ENCODE results near the gene KCTD12.

DNA sequence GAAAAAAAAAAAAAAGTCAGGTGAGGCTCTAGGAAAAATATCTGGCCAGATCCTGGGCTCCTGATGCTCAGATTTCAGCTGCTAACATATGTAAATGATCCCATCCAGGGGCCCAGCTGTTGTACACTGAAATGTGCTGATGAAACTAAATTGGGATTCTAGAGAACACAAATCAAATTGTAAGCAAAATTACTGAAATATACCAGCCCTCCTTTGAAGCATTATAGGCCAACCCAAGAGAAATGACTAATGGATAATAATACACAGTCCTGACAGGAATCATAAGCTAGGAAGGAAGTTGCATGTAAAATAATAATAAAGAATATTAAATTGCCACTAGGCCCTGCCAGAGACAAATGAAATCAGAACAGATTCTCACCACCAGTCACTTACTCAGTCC is 17.8 kb downstream of the KCTD12 start:
- TF ChIP-seq GATA2 (IDR thresholded peaks at IDR 0.05; ENCODE audit: low read depth, low read length), result no peak
- no peak for TF ChIP-seq GATA3 (IDR thresholded peaks at IDR 0.05; ENCODE audit: low read depth, low read length)
